Measurements from ENCODE around the gene DSTN. TPM values are rescaled to one million over a fixed set of nuclear protein-coding genes. Genes with fewer than 3 reads are reported as not detected.
A peak's percentile ranks its signal among the peaks of the same experiment; 100 is the strongest.

DSTN gene
- total RNA-seq, 4 donors from 2014 or later, result 242 to 616 (median 360) TPM

DNA sequence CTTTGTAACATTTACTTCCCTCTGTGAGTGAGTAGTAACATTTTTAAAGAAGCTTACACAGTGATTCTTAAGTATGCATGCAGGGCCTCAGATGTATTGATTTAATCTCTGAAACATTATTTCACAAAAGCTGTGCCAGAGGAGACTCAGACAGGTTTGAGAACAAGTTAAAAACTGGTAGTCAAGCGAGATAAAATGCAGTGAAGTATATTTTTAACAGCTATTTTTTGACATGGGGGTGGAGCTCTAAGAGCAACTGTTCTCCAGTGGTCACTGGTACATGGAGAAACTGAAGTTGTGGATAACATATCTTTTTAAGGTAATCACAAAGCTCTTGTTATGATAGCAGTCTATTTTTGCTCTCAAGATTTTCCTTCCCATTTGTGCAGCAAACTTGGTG, 20.4 kb downstream of the DSTN start:
- Histone ChIP-seq H3K4me1 (peaks cover 4 to 98% (median 32%) of the 10 kb centered on the region in 3 donors), H3K9me3 (no peaks in the 10 kb centered on the region), H3K36me3 (peaks cover 0 to 11% (median 0%) of the 10 kb centered on the region in 3 donors), H3K27ac (peak overlapping the region in 3 of 4 donors; percentile 41 to 80 (median 79)), H3K4me3 (peak overlapping the region in 3 of 4 donors; percentile 3 to 33 (median 4)), H3K27me3 (no peaks in the 10 kb centered on the region)
- DNase-seq, result no peak
- intact Hi-C loops (cut with DNase I), result no loop called here
- 11 to 44% methylated on average over 1 of the region's 1 CpG for whole genome bisulfite sequencing, 2 donors
- TF ChIP-seq, protein P1, sequence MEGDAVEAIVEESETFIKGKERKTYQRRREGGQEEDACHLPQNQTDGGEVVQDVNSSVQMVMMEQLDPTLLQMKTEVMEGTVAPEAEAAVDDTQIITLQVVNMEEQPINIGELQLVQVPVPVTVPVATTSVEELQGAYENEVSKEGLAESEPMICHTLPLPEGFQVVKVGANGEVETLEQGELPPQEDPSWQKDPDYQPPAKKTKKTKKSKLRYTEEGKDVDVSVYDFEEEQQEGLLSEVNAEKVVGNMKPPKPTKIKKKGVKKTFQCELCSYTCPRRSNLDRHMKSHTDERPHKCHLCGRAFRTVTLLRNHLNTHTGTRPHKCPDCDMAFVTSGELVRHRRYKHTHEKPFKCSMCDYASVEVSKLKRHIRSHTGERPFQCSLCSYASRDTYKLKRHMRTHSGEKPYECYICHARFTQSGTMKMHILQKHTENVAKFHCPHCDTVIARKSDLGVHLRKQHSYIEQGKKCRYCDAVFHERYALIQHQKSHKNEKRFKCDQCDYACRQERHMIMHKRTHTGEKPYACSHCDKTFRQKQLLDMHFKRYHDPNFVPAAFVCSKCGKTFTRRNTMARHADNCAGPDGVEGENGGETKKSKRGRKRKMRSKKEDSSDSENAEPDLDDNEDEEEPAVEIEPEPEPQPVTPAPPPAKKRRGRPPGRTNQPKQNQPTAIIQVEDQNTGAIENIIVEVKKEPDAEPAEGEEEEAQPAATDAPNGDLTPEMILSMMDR (IDR thresholded peaks at IDR 0.05), result no peak
- no peak for TF ChIP-seq POLR2A (IDR thresholded peaks at IDR 0.05)

DNA sequence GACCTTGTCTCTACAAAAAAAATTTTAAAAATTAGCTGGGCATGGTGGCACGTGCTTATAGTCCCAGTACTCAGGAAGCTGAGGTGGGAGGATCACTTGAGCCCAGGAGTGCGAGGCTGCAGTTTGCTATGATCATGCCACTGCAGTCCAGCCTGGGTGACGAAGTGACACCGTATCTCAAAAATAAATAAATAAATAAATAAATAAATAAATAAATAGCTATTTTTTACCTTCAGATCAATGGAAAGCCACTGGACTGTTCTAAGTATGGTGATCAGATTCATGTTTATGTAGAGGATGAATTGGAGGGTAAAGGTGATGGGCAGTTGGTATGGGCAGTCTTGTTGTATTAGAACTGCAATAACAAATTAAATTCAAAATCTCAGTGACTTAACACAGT, 24.0 kb downstream of the DSTN start:
- H3K27ac ChIP-seq, result peak overlapping the region; percentile 23 to 79 (median 70)
- no peaks in the 10 kb centered on the region for H3K9me3 ChIP-seq
- peaks cover 4 to 92% (median 39%) of the 10 kb centered on the region in 3 donors for H3K4me1 ChIP-seq
- no peak for TF ChIP-seq POLR2A (IDR thresholded peaks at IDR 0.05)
- TF ChIP-seq, protein P1 (IDR thresholded peaks at IDR 0.05), result no peak
- no peaks in the 10 kb centered on the region for H3K27me3 ChIP-seq
- H3K4me3 ChIP-seq, result peak overlapping the region in 1 of 4 donors; percentile 18
- DNase-seq, result no peak
- H3K36me3 ChIP-seq, result peaks cover 0 to 11% (median 0%) of the 10 kb centered on the region in 3 donors
- WGBS, 2 donors, result 74 to 78% methylated on average over 4 of the region's 4 CpGs
- intact Hi-C loops (cut with DNase I), result no loop called here

DNA sequence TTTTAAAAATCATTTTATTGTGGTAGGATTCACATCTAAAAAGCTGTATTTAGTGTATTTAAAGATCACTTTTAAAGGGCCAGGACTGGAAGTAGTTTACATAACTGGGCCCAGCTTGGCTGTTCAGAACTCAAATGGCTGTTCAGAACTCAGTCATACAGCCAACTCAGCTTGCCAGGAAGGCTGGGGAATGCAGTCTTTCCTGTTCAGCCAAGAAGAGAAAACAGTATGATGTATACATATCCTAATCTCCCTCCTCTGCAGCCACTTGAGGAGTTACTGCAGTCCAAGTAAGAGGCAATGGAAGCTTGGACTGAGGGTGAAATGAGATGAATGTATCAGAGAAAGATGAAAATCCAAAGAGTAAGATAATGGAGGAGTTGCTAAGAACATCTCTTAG, 24.6 kb downstream of the DSTN start:
- Histone ChIP-seq H3K4me1 (peaks cover 4 to 92% (median 36%) of the 10 kb centered on the region in 3 donors), H3K27ac (peak overlapping the region; percentile 23 to 79 (median 66)), H3K36me3 (peaks cover 0 to 16% (median 0%) of the 10 kb centered on the region in 3 donors), H3K9me3 (no peaks in the 10 kb centered on the region), H3K4me3 (peak overlapping the region in 1 of 4 donors; percentile 18), H3K27me3 (no peaks in the 10 kb centered on the region)
- TF ChIP-seq, protein P1 (IDR thresholded peaks at IDR 0.05), result no peak
- TF ChIP-seq POLR2A (IDR thresholded peaks at IDR 0.05), result no peak
- no peak for DNase-seq
- intact Hi-C loops (cut with DNase I), result no loop called here

DNA sequence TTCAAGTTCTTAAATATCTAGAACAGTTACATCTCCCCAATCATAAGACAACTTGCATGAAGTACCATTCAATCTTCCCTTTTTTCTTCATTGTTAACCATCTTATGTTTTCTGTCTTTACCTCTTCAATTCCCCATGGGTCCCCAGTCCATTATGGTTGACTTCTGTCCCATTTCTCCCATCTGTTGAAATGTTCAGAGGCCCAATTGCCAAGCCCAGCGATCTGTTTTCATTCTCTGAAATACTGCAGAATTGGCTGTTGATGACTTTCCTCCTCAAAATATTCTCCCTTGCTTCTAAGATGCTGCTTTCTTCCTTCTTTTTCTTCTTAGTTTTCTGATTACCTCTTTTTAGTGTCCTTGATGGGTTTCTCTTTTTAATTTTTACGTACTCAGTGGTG, 26.0 kb downstream of the DSTN start:
- Histone ChIP-seq H3K36me3 (peaks cover 0 to 21% (median 0%) of the 10 kb centered on the region in 3 donors), H3K4me3 (no peak overlapping the region), H3K27me3 (no peaks in the 10 kb centered on the region), H3K27ac (peak overlapping the region in 2 of 4 donors; percentile 74 to 79), H3K4me1 (peaks cover 4 to 90% (median 35%) of the 10 kb centered on the region in 3 donors), H3K9me3 (no peaks in the 10 kb centered on the region)
- DNase-seq, result no peak
- intact Hi-C loops (cut with DNase I), result no loop called here
- WGBS, 2 donors, result 70 to 90% methylated on average over 2 of the region's 2 CpGs
- TF ChIP-seq POLR2A (IDR thresholded peaks at IDR 0.05), result no peak
- TF ChIP-seq, protein P1 (IDR thresholded peaks at IDR 0.05), result no peak

DNA sequence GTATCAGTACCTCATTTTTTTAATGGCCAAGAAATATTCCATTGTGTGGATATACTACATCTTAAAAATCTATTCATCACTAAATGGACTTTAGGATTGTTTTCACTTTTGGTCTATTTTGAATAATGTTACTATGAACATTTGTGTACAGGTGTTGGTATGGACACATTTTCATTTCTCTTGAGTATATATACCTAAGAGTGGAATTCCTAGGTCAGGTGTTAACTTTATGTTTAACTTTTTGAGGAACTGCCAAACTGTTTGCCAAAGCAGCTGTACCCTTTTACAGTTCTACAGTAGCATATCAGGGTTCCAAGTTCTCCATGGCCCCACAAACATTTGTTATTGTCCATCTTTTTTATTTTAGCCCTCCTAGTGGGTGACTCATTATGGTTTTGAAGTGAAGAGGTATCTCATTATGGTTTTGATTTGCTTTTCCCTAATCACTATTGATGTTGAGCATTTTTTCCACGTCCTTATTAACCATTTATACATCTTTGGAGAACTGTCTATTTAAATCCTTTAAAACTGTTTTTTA, 28.2 kb downstream of the DSTN start:
- WGBS, 2 donors, result 71 to 75% methylated on average over 1 of the region's 1 CpG
- Histone ChIP-seq H3K27me3 (no peaks in the 10 kb centered on the region), H3K36me3 (peaks cover 0 to 33% (median 5%) of the 10 kb centered on the region in 3 donors), H3K27ac (no peak overlapping the region), H3K9me3 (no peaks in the 10 kb centered on the region), H3K4me3 (no peak overlapping the region), H3K4me1 (peaks cover 4 to 91% (median 37%) of the 10 kb centered on the region in 3 donors)
- no peak for DNase-seq
- intact Hi-C loops (cut with DNase I), result no loop called here
- TF ChIP-seq, protein P1 (IDR thresholded peaks at IDR 0.05), result no peak
- TF ChIP-seq POLR2A (IDR thresholded peaks at IDR 0.05), result no peak

All from esophagus squamous epithelium (tissue), 5 donors.